K562 (cell line): ENCODE measurements around the gene MLH3. TPM values are rescaled to one million over a fixed set of nuclear protein-coding genes. Genes with fewer than 3 reads are reported as not detected.

ENCODE experiments used
- ATAC-seq: fragments of 200-7000 bp; cut with Tn5 transposase; 3 replicates; pipeline ENCODE4 v1.9.1; 2020; ENCODE audit warnings: moderate library complexity
- BruUV-seq: library from RNA; stranded (reverse); fragments of 400-500 nt; replicated peaks from 2 replicates; lab custom pipeline; 2021; lab: Mats Ljungman, UMichigan
- CTCF ChIA-PET: fragments of 300-600 bp; formaldehyde crosslinking; extraction: SDS; loops from one replicate; lab custom pipeline; 2021; ENCODE audit warnings: low intra/inter-chr PET ratio; lab: Yijun Ruan, JAX
- POLR2A ChIA-PET: fragments of 300-600, 350-650 bp; sonication (Branson Sonifier 250); formaldehyde crosslinking; extraction: SDS; loops from one replicate; lab custom pipeline; 2021; ENCODE audit warnings: antibody characterized with exemption, inconsistent platforms; lab: Yijun Ruan, JAX
- DNase-seq, 4 experiments: peaks; one replicate each; pipeline versions ENCODE4 v3.0.0 to v3.0.0-alpha.2; 2011 to 2018; ENCODE audit warnings: low spot score in 3 of 4, mixed read lengths in 3 of 4; ENCODE audit errors: extremely low read depth in 1 of 4
- FAIRE-seq: peaks from 2 replicates; lab custom pipeline; 2011; peaks lifted over from hg19 to GRCh38; lab: Jason Lieb, UNC
- H2AFZ ChIP-seq: 2 replicates; pipeline ENCODE4 v1.6.0; 2011; ENCODE audit warnings: low read depth, low read length, control low read depth, inconsistent platforms
- H3K27ac ChIP-seq: fragments of 200-600 bp; 3 replicates; pipeline ENCODE4 v1.8.0; 2011; ENCODE audit warnings: low read depth, mild to moderate bottlenecking, control low read depth, inconsistent platforms, low read length, moderate library complexity, mixed read lengths; ENCODE audit errors: extremely low read depth
- H3K27me3 ChIP-seq, 2 experiments: fragments of 300-600 bp in 1 of 2; 2 replicates in 1 of 2; 3 replicates in 1 of 2; pipeline versions ENCODE4 v1.6.0 to v1.8.0; 2011; ENCODE audit warnings: inconsistent platforms in 2 of 2, low read length in 2 of 2, mild to moderate bottlenecking in 1 of 2, mixed read lengths in 1 of 2, moderate library complexity in 1 of 2; ENCODE audit not compliant: control insufficient read depth in 2 of 2, insufficient read depth in 2 of 2
- H3K36me3 ChIP-seq: fragments of 300-600 bp; 3 replicates; pipeline ENCODE4 v1.8.0; 2011; ENCODE audit warnings: mild to moderate bottlenecking, low read length, inconsistent platforms; ENCODE audit not compliant: control insufficient read depth, insufficient read depth
- H3K4me1 ChIP-seq, 2 experiments: fragments of 200-600 bp in 1 of 2; replicated peaks in 1 of 2; 2 replicates in 1 of 2; 3 replicates in 1 of 2; pipeline versions ENCODE4 v1.5.1 to v1.8.0; 2011; ENCODE audit warnings: inconsistent platforms in 2 of 2, low read length in 2 of 2, mild to moderate bottlenecking in 1 of 2, mixed read lengths in 1 of 2, moderate library complexity in 1 of 2; ENCODE audit not compliant: control insufficient read depth in 2 of 2, insufficient read depth in 2 of 2
- H3K4me2 ChIP-seq: 2 replicates; pipeline ENCODE4 v1.6.1; 2011; ENCODE audit warnings: low read length, control low read depth, inconsistent platforms, mixed read lengths; ENCODE audit not compliant: insufficient read depth
- H3K4me3 ChIP-seq: fragments of 200-600 bp; sonication (generic), shearing (Covaris generic); 2 replicates; pipeline ENCODE4 v1.5.1; 2016; ENCODE audit warnings: control low read depth, inconsistent platforms
- H3K79me2 ChIP-seq: fragments of 200-600 bp; 3 replicates; pipeline ENCODE4 v1.8.0; 2011; ENCODE audit warnings: low read length, inconsistent platforms; ENCODE audit not compliant: control insufficient read depth, insufficient read depth
- H3K9ac ChIP-seq, 2 experiments: 2 replicates each; pipeline versions ENCODE4 v1.6.0 to v1.6.1; 2011; ENCODE audit warnings: low read depth in 2 of 2, low read length in 2 of 2, control low read depth in 1 of 2, inconsistent platforms in 1 of 2, mild to moderate bottlenecking in 1 of 2, mixed read lengths in 1 of 2; ENCODE audit not compliant: insufficient read depth in 1 of 2
- H3K9me1 ChIP-seq: one replicate; pipeline ENCODE4 v1.6.0; 2011; ENCODE audit warnings: inconsistent platforms, mild to moderate bottlenecking, low read length, moderate library complexity; ENCODE audit not compliant: control insufficient read depth, insufficient read depth
- H3K9me3 ChIP-seq: replicated peaks from 2 replicates; pipeline ENCODE4 v1.5.1; 2011; ENCODE audit warnings: low read depth, low read length, inconsistent platforms; ENCODE audit not compliant: control insufficient read depth, insufficient read depth
- H4K20me1 ChIP-seq: replicated peaks from 2 replicates; pipeline ENCODE4 v1.6.1; 2011; ENCODE audit warnings: low read length, inconsistent platforms, mixed read lengths; ENCODE audit not compliant: control insufficient read depth, insufficient read depth
- LARP7 ChIP-seq: fragments of 450-650 bp; IDR thresholded peaks from 2 replicates; pipeline ENCODE4 v1.6.1; 2016
- MTA1 ChIP-seq: fragments of 450-650 bp; IDR thresholded peaks from 2 replicates; pipeline ENCODE4 v1.6.1; 2017; ENCODE audit warnings: borderline replicate concordance
- NCOA1 ChIP-seq: fragments of 450-650 bp; IDR thresholded peaks from 2 replicates; pipeline ENCODE4 v1.6.1; 2016; ENCODE audit warnings: low read depth
- NR3C1 ChIP-seq: sonication (generic); formaldehyde crosslinking; IDR thresholded peaks from 2 replicates; pipeline ENCODE4 v1.8.1; 2022; ENCODE audit warnings: missing genetic modification reagents
- SMARCA5 ChIP-seq: fragments of 450-650 bp; IDR thresholded peaks from 2 replicates; pipeline ENCODE4 v1.6.1; 2016
- TRIM24 ChIP-seq, 2 experiments: fragments of 450-650 bp; IDR thresholded peaks; 2 replicates each; pipeline ENCODE4 v1.6.1; 2016
- ZBTB26 ChIP-seq: fragments of 450-650 bp; formaldehyde crosslinking; IDR thresholded peaks from 2 replicates; pipeline ENCODE4 v1.4.0; 2022; ENCODE audit warnings: missing genetic modification characterization
- WGBS: fragments of 100-300 bp; shearing (Covaris generic); methylation state at CpG from one replicate; pipeline ENCODE4 v1.1.6; 2016; ENCODE audit warnings: low coverage, mixed read lengths; ENCODE audit not compliant: insufficient coverage; ENCODE audit errors: missing lambda C conversion rate; 5-methylcytosine and 5-hydroxymethylcytosine counted together
- in situ Hi-C: fragments of 300-500 bp; cut with MboI; formaldehyde crosslinking; loops from 4 replicates; pipeline ENCODE4 v1.15.0; 2018; ENCODE audit warnings: inconsistent platforms, mixed read lengths
- intact Hi-C: fragments of 100-400 bp; cut with micrococcal nuclease; formaldehyde crosslinking; loops from 2 replicates; pipeline ENCODE4 v1.14.2; 2022
- polyA plus RNA-seq, 8 experiments: library from polyadenylated mRNA; depleted of rRNA in 4 of 8; stranded (reverse) in 5 of 8; unstranded in 3 of 8; fragments of >200 nt; fragmentation: Nextera tagmentation in 2 of 8; fragmentation: Illumina TruSeq in 1 of 8; extraction: Ambion mirVana in 2 of 8; extraction: Trizol in 1 of 8; gene quantifications; 2 replicates each; pipeline versions ENCODE4 v1.2.1 to v1.2.3, GENCODE V29; 2011 to 2014; ENCODE audit warnings: inconsistent platforms in 1 of 8, missing spikeins in 1 of 8
- total RNA-seq, 7 experiments: library from RNA; depleted of rRNA in 6 of 7; stranded (reverse); fragments of >200 nt in 6 of 7; fragmentation: Illumina TruSeq in 2 of 7; extraction: Trizol in 2 of 7; gene quantifications; 2 replicates each; pipeline versions ENCODE4 v1.2.1 to v1.2.3, GENCODE V29; 2011 to 2021; ENCODE audit warnings: low replicate concordance in 1 of 7
- TF ChIP-seq, protein P1 (sequence below): fragments of 250-450 bp; sonication (Bioruptor Pico); IDR thresholded peaks from 2 replicates; pipeline ENCODE4 v1.8.0; 2022; ENCODE audit warnings: inconsistent platforms

Gene MLH3
- total and polyA plus RNA-seq, 9 of the 15 experiments (the other 6 are each of a cell fraction or from before 2014, with no cell fraction given) = 5.9 to 15.3 (median 10.7) TPM

GRCh38 chr14:75068294-75069120, 17.2 kb upstream of the MLH3 start:
- WGBS = under 1% methylated on average over 10 of the region's 15 CpGs
- no peaks in the 10 kb centered on the region; the same call in 2 of the 3 replicates for H3K36me3 ChIP-seq
- peaks cover 3% of the 10 kb centered on the region for H3K9me1 ChIP-seq
- ATAC-seq (peak; percentile 1; the same call in 2 of the 3 replicates), FAIRE-seq (peak; percentile 40), DNase-seq (peak in 2 of 4 experiments; percentile 10 to 26)
- H3K27me3 ChIP-seq = no peaks in the 10 kb centered on the region
- peak overlapping the region; percentile 96 for H3K4me2 ChIP-seq
- H3K4me3 ChIP-seq = peak overlapping the region; percentile 41
- H3K9me3 ChIP-seq = no peaks in the 10 kb centered on the region
- H4K20me1 ChIP-seq = no peaks in the 10 kb centered on the region
- H3K79me2 ChIP-seq = peaks cover 69% of the 10 kb centered on the region
- H3K27ac ChIP-seq = peak overlapping the region; percentile 93
- intact Hi-C loops = no loop called here
- BruUV-seq = TSS peak; percentile 85
- H2AFZ ChIP-seq = peak overlapping the region; percentile 86
- ChIA-PET CTCF (no interaction called here), POLR2A (interaction anchor here (0.6 to 1.0 kb wide), 7 partner anchors 20 to 561 kb away, joined by 3 to 4 read pairs (median 3); partner anchors contain the start of gene EIF2B2)
- H3K9ac ChIP-seq = peak overlapping the region; percentile 87
- in situ Hi-C loops = no loop called here
- peaks cover 29 to 32% of the 10 kb centered on the region in 2 experiments; a peak in 4 of 5 replicates for H3K4me1 ChIP-seq
- TF ChIP-seq LARP7 (peak; percentile 68; the same call in 1 of the 2 replicates), ZBTB26 (CRISPR knock-in tag) (peak; percentile 35; the same call in 1 of the 2 replicates), SMARCA5 (0 out of 2 replicates have a peak, but pooled peaks have one; percentile 17), MTA1 (0 out of 2 replicates have a peak, but pooled peaks have one; percentile 57), NR3C1 (CRISPR knock-in tag) (no peak), TRIM24 (IDR thresholded peaks at IDR 0.05) (0 out of 4 replicates have a peak, but pooled peaks have one; percentile 5 to 10), NCOA1 (no peak)
- TF ChIP-seq, protein P1, sequence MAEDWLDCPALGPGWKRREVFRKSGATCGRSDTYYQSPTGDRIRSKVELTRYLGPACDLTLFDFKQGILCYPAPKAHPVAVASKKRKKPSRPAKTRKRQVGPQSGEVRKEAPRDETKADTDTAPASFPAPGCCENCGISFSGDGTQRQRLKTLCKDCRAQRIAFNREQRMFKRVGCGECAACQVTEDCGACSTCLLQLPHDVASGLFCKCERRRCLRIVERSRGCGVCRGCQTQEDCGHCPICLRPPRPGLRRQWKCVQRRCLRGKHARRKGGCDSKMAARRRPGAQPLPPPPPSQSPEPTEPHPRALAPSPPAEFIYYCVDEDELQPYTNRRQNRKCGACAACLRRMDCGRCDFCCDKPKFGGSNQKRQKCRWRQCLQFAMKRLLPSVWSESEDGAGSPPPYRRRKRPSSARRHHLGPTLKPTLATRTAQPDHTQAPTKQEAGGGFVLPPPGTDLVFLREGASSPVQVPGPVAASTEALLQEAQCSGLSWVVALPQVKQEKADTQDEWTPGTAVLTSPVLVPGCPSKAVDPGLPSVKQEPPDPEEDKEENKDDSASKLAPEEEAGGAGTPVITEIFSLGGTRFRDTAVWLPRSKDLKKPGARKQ (CRISPR knock-in tag) = no peak
